IPS-18a (cell line): Measurements from ENCODE around the gene SMAP2.

Source experiments
- H3K27ac ChIP-seq: one replicate; pipeline ENCODE4 v1.5.1; 2013; ENCODE audit warnings: low read length
- H3K27me3 ChIP-seq: one replicate; pipeline ENCODE4 v1.6.1; 2013; ENCODE audit warnings: mild to moderate bottlenecking, low read length; ENCODE audit not compliant: control insufficient read depth, insufficient read depth
- H3K36me3 ChIP-seq: one replicate; pipeline ENCODE4 v1.6.1; 2013; ENCODE audit warnings: low read depth, low read length; ENCODE audit not compliant: control insufficient read depth
- H3K4me1 ChIP-seq: one replicate; pipeline ENCODE4 v1.6.1; 2013; ENCODE audit warnings: low read depth, low read length; ENCODE audit not compliant: control insufficient read depth
- H3K4me3 ChIP-seq: one replicate; pipeline ENCODE4 v1.5.1; 2013; ENCODE audit warnings: low read length
- H3K9ac ChIP-seq: one replicate; pipeline ENCODE4 v1.6.1; 2013; ENCODE audit warnings: mild to moderate bottlenecking, low read length, moderate library complexity
- H3K9me3 ChIP-seq: one replicate; pipeline ENCODE4 v1.6.1; 2013; ENCODE audit warnings: low read depth, low read length; ENCODE audit not compliant: control insufficient read depth

The SMAP2 gene

DNA sequence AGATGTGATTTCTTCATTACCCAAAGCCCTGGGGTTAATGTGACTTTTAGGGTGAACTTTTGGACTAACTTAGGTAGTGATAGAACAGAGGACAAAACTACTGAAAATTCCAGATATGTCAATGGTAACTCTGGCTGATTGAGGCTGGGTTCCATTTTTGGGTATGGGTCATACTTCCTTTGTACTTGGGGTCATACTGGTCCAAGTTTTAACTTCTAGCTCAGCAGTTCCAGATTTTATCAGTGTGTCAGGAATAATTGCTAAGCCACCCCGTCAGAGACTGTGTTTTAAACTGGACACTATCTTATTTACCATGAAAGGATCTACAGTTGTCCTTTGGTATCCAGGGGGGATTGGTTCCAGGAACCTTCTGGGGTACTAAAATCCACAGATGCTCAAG, 4.0 kb downstream of the SMAP2 start:
- no peak overlapping the region for H3K27ac ChIP-seq
- peaks cover 9% of the 10 kb centered on the region for H3K27me3 ChIP-seq
- H3K36me3 ChIP-seq = no peaks in the 10 kb centered on the region
- H3K9me3 ChIP-seq = no peaks in the 10 kb centered on the region
- H3K9ac ChIP-seq = no peak overlapping the region
- H3K4me3 ChIP-seq = no peak overlapping the region
- H3K4me1 ChIP-seq = peaks cover 10% of the 10 kb centered on the region

DNA sequence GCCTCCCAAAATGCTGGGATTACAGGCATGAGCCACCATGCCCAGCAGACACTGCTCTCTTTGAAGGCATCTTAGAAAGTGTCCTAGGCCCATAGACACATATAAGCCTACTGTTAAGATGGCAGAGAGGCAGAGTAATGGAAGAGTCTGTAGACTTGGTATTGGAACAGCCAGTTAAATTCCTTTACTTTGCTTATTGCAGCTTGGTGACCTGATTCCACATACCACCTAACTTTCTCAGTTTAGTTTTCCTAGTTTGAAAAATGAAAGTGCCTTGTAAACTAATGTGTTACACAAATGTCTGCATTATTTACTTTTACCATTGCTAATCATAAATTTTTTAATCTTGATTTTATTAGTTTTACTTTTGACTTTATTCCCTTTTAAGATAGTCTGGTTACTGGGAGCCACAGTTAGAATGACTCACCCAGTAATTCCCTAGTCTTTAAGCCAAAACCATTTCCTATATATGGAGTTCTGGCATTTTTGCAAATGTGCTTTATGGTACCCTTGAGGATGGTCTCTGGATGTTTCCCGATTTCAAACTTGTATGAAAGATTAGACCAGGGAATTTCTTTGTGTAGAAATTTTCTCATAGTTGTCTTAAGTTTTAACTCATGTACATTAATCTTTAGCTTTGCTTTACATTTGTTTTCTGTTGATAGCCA, 6.4 kb downstream of the SMAP2 start:
- Histone ChIP-seq H3K9ac (no peak overlapping the region), H3K4me3 (no peak overlapping the region), H3K27ac (no peak overlapping the region), H3K4me1 (peaks cover 1% of the 10 kb centered on the region), H3K36me3 (no peaks in the 10 kb centered on the region), H3K9me3 (no peaks in the 10 kb centered on the region), H3K27me3 (peaks cover 5% of the 10 kb centered on the region)

DNA sequence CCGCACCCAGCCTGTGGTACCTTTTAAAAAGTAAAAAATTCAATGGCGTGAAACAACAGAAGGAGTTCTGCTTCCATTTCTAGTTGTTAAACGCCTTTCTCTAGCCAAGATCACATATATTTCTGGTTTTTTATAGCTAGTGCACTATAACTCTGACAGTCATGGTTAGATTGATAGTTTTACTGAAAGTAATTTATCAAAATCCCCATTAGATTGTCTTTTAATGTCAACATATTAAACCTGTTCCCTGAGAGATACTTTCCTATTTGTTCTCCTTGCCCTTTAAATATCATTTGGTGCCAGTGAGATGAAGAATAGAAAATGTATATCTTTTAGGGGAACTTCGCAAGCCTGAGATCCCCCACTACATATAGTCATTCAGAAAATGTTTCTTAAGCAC, 7.3 kb downstream of the SMAP2 start:
- H3K27me3 ChIP-seq = no peaks in the 10 kb centered on the region
- no peaks in the 10 kb centered on the region for H3K36me3 ChIP-seq
- no peak overlapping the region for H3K4me3 ChIP-seq
- H3K9ac ChIP-seq = no peak overlapping the region
- H3K4me1 ChIP-seq = no peaks in the 10 kb centered on the region
- no peak overlapping the region for H3K27ac ChIP-seq
- H3K9me3 ChIP-seq = no peaks in the 10 kb centered on the region

DNA sequence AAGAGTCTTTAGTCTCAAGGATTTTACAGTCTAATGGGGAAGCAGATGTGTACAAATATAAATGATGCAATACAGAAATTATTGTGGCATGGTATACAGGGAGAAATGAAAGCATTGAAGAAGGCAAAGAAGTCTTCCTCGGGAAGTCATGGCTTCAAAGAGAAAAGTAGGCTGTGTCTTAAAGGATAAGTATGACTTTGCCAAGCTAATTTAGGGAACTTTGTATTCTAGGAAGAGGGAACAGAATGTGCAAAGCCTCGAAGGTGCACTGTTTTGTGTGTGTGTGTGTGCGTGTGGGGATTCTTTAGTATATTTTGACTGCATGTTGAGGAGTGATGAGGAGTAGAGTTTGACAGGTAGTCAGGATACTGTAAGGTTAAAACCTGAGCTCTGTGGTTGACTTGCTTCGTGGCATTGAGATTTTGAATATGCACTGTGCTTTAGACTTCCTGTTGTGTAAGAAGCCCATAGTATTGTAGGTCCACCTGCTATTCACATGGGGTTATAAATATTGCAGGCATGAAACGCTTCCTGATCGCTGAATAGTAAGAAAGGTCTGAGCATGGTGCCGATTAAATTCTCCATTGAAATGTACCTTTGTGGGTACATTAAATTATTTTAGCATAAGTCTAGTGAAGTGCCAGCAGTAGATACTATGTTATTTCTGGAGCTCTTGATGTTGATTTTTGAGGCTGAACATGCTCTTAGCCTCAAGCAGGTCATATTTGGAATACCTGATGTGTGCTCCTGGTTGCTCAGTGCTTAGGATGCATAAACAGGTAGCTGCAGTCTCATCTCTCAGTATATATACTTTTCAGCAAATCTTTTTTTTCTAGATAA, 8.0 kb downstream of the SMAP2 start:
- H3K27me3 ChIP-seq = no peaks in the 10 kb centered on the region
- H3K9me3 ChIP-seq = no peaks in the 10 kb centered on the region
- H3K27ac ChIP-seq = no peak overlapping the region
- H3K4me3 ChIP-seq = no peak overlapping the region
- no peaks in the 10 kb centered on the region for H3K36me3 ChIP-seq
- H3K9ac ChIP-seq = no peak overlapping the region
- no peaks in the 10 kb centered on the region for H3K4me1 ChIP-seq

DNA sequence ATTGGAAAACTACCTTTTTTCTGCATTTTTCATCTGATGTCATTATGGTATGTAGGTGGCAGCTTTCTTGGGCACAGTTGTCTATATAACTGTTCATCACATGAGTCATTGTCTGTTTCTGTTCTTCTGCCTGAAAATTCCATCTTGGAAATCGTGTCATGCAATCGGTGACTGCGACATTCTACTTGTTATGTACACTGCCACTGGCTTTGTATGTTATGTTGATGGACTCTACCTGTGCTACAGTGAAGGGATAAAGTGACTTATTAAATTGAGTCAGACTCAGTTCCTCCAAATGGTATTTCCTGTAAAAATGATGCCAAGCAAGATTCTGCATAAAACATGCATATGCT, 8.6 kb downstream of the SMAP2 start:
- no peaks in the 10 kb centered on the region for H3K9me3 ChIP-seq
- no peak overlapping the region for H3K9ac ChIP-seq

DNA sequence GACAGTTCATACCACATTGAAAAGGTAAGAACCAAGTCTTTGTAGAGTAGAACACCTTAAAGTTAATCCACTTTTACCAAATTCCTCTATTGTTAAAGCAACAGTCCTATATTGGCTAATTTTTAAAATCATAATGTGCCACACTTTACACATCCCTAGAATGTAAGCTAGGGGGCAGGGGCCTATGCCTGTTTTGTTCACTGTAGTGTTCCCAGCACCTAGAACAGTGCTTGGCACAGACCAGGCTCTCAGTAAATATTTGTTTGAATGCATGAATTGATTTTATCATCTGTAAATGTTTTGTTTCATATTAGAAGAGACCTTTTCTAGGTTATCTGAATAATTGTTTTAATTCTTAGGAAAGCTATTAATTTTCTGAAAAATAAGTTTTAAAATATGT, 9.1 kb downstream of the SMAP2 start:
- H3K9me3 ChIP-seq = no peaks in the 10 kb centered on the region
- H3K27ac ChIP-seq = no peak overlapping the region
- H3K9ac ChIP-seq = no peak overlapping the region
- H3K4me1 ChIP-seq = no peaks in the 10 kb centered on the region
- no peak overlapping the region for H3K4me3 ChIP-seq
- H3K36me3 ChIP-seq = no peaks in the 10 kb centered on the region
- no peaks in the 10 kb centered on the region for H3K27me3 ChIP-seq

More for the DNA sequence above, 8.6 kb downstream of the SMAP2 start:
- Histone ChIP-seq H3K27ac (no peak overlapping the region), H3K27me3 (no peaks in the 10 kb centered on the region), H3K4me1 (no peaks in the 10 kb centered on the region), H3K4me3 (no peak overlapping the region), H3K36me3 (no peaks in the 10 kb centered on the region)

DNA sequence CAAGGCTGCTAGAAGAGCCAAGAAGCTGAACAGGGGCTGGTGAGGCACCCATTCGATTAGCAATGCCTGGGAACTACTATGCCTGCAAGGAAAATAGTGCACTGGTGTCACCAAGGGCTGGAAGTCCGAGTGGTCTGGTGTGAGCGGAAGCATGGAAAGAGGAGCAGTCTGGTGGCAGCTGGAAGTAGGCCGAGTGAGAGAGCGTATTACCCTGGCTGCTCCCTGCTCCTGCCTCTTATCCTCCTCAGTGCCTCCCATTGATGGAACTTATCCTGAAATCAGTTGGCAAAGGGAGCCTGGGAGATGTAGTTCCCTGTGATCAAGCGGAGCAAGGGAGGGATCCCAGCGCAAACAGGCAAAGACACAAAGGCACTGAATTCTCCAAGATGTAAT, 9.6 kb downstream of the SMAP2 start:
- Histone ChIP-seq H3K4me1 (no peaks in the 10 kb centered on the region), H3K9me3 (no peaks in the 10 kb centered on the region), H3K36me3 (no peaks in the 10 kb centered on the region), H3K9ac (no peak overlapping the region), H3K27me3 (no peaks in the 10 kb centered on the region), H3K27ac (no peak overlapping the region), H3K4me3 (no peak overlapping the region)

DNA sequence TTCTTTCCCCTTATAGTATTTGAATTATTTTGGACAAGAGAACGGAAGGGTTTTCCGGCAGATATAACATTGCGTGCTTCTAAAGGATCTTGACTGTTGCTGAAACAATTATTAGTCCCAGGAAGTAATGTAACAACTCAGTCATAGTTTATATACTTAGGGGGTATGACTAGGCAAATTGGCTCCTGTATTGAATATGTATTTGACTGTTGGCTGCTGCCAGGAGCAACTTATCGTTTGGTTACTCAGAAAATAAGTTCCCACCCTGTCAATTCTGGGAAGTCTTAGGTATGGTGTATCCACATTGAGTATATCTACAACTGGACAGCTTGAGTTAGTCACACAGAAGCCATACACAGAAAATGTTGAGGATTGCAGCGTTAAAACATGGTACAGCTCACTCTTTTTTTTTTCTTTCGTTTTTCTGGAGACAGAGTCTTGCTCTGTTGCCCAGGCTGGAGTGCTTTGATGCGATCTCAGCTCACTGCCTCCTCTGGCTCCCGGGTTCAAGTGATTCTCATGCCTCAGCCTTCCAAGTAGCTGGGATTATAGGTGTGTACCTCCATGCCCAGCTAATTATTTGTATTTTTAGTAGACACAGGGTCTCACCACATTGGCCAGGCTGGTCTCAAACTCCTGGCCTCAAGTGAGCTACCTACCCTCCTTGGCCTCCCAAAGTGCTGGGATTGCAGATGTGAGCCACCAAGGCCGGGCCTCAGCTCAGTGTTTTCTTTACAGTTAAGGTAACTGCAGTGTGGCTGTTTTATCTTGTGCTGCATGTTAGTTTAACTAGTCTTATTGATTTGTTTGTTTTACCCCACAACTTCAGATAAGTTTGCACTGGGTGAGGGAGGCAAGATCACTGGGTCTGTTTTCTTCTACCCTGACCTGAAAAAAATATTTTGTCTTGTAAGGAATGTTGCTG, 10.2 kb downstream of the SMAP2 start:
- Histone ChIP-seq H3K4me1 (no peaks in the 10 kb centered on the region), H3K36me3 (no peaks in the 10 kb centered on the region), H3K27me3 (no peaks in the 10 kb centered on the region), H3K9me3 (no peaks in the 10 kb centered on the region), H3K4me3 (no peak overlapping the region), H3K9ac (no peak overlapping the region), H3K27ac (no peak overlapping the region)

DNA sequence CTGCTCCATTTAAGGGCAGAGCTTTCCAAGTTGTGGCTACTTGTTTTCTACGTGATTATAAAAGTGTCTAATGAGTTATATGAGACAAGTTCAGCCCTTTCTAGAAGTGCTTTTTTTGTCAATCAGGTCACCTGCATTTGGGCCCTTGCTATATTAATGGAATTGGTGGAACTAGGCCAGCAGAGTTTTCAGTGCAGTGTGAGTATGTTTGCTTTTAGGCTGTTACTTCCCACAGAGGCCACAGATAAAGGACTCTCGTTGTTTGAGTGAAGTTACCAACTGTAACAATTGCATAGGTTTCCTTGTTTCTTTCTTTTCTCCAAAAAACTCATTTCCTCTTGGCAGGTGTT, 10.9 kb downstream of the SMAP2 start:
- Histone ChIP-seq H3K4me1 (no peaks in the 10 kb centered on the region), H3K4me3 (no peak overlapping the region), H3K27me3 (no peaks in the 10 kb centered on the region), H3K27ac (no peak overlapping the region), H3K36me3 (no peaks in the 10 kb centered on the region), H3K9ac (no peak overlapping the region), H3K9me3 (no peaks in the 10 kb centered on the region)

DNA sequence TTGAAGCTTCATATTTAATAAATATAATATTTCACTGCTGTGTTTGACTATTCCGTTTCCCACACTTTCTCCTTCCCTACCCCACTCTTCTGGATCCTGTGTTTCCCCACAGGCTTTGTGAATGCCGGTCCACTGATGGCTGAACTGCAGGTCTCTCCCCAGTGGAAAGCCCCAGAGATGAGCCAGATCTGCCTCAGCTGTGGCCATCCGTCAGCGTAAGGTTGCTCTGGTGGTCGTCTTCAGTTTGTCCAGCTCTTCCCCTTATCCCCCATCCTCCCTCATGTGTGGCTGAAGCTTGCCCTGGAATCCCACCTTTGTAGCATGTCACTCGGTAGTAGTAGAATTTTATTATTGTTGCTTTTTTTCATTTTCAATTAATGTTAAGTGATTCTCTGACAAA, 11.4 kb downstream of the SMAP2 start:
- H3K9ac ChIP-seq = no peak overlapping the region
- no peaks in the 10 kb centered on the region for H3K27me3 ChIP-seq
- H3K27ac ChIP-seq = no peak overlapping the region
- H3K9me3 ChIP-seq = no peaks in the 10 kb centered on the region
- no peaks in the 10 kb centered on the region for H3K4me1 ChIP-seq
- H3K36me3 ChIP-seq = no peaks in the 10 kb centered on the region
- H3K4me3 ChIP-seq = no peak overlapping the region

DNA sequence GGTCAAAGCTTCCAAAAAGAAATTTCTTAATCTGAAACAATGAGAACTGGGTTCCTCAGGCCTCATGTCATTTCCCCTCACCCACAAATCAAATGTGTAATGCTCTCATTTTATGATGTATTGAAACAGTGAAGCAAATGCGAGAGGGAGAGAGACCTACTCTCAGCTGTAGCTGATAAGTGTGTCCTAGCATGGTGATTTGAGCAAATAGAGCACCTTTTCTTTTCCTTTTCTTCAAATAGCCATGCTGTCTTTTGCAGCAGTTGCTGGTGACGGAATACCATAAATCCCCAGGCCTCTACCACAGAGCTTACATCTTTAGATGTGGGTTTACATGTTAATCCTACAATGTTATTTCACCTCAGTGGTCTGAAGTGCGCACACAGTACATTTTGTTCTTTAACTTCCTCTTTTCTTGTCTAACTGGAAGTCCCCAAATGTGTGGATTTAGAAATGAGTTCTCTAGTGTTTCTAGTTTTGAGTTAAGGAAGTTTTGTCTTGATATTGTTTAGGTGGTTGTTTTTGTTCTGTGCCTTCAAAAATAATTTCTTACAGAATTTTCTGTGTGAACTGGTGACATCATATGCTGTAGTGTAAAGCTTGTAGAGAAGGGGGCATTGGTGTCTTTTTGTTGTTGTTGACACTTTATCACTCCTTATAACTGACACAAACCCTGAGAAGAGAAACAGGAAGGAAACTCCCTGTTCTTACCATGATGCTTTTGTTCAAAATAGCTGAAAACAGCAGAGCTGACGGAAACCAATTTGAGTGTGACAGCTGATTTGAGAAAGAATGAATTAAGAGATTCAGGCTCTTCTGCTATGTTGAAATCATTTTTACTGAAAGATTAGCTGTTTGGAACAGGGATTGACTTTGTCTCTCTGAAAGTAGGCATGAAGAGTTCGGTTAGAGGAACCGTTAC, 12.2 kb downstream of the SMAP2 start:
- no peak overlapping the region for H3K4me3 ChIP-seq
- no peaks in the 10 kb centered on the region for H3K27me3 ChIP-seq
- H3K9ac ChIP-seq = no peak overlapping the region
- no peaks in the 10 kb centered on the region for H3K4me1 ChIP-seq
- no peaks in the 10 kb centered on the region for H3K9me3 ChIP-seq
- H3K36me3 ChIP-seq = no peaks in the 10 kb centered on the region
- no peak overlapping the region for H3K27ac ChIP-seq
